HUDEP-2 (cell line): ENCODE results near the gene ZNF385A.

ENCODE experiments used
- DNase-seq, 76 experiments: peaks; one replicate each; lab custom pipeline; 2025; ENCODE audit not compliant: unreplicated experiment in 76 of 76; lab: John Stamatoyannopoulos, UW

ZNF385A gene

GRCh38 chr12:54377007-54377406, 7.5 kb downstream of the ZNF385A start:
- peak in 2 of 76 experiments; percentile 16 to 28 for DNase-seq

GRCh38 chr12:54376596-54376995, 7.9 kb downstream of the ZNF385A start:
- DNase-seq, result peak in 19 of 76 experiments; percentile 6 to 43 (median 21)

DNA sequence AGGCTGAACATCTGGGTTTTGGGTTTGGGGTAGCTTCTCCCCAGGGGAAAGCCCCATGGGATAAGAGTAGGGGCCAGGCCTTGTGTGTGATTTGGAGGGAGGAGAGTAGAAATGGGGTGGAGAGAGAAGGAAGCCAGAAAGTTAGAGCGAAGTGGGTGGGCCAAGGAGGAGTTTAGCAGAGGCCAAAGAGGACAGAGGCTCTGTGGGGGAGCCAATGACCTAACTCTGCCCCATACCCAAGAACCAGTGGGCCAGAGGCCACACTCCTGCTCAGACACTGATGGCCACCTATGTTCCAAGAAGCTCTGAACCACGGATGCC, 9.3 kb downstream of the ZNF385A start:
- DNase-seq, result no peak

DNA sequence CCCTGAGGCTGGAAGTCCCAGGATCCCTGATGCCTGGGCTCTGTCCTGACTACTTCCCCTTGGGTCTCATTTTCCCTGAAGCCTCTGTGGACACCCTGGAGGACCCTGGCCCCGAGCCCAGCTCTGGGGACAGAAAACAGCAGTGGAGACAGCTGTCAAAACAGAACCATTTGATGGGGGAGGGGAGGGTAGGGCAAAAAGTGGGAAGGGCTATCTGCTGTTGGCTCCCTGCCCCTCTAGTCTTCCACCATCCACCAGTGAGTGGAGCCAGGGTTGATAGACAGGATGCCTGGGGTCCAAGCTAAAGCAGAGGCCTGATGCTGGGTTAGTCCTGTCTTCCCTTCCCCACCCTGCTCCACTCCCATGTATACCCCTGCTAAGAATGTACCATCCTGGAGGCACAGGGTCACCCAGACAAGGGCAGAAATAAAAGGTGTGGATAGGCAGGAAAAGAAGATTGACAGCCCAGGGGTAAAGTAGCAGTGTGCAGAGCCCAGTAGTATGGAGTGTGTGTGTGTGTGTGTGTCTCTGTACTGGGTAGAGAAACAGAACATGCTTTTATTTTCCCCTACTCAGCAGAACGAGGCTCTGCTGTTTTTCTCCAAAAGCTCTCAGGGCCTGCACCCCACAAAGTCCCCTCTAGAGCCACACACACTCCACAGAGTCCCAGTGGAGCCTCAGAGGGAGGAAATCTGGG, 9.8 kb downstream of the ZNF385A start:
- peak in 1 of 76 experiments; percentile 7 for DNase-seq

DNA sequence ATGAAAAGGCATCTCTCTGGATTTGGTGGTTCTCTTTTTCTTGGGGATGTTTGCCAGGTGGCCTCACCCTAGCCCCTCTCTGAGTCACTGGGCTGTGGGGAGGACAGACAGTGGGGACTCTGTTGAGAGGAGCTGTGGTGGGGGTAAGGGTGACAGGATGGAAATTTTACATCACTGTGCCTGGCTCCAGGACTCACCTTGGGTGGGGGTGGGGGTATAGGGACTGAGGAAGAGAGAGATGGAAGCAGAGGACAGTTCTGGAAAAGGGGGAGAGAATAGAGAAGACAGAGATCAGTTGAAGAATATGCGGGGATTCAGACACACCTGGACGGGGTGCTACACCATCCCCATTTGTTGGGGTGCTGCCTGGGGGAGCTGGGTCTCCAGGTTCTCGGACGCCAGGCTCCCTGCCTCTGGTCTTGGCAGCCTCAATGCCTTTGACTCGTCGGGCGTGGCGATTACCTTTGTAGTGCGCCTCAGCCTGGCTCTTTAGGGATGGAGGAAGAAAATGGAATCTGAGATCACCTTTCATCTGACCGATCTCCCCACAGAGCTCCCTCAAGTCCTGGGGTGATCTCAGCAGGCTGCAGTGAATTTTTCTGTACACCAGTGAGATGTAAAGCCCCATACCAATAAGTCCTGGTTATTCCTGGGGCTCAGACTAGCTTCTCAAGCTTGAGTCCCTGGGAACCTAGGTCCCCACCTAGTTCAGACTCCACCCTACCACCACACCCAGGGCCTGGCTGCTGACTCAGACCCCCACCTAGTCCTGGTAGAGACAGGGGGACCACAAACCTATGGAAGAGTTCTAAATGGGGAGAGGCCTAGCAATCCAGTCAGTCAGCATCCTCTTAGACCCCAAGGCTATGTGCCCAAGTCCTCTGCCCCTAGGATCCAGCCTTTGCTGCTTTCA, 10.6 kb downstream of the ZNF385A start:
- DNase-seq, result no peak

DNA sequence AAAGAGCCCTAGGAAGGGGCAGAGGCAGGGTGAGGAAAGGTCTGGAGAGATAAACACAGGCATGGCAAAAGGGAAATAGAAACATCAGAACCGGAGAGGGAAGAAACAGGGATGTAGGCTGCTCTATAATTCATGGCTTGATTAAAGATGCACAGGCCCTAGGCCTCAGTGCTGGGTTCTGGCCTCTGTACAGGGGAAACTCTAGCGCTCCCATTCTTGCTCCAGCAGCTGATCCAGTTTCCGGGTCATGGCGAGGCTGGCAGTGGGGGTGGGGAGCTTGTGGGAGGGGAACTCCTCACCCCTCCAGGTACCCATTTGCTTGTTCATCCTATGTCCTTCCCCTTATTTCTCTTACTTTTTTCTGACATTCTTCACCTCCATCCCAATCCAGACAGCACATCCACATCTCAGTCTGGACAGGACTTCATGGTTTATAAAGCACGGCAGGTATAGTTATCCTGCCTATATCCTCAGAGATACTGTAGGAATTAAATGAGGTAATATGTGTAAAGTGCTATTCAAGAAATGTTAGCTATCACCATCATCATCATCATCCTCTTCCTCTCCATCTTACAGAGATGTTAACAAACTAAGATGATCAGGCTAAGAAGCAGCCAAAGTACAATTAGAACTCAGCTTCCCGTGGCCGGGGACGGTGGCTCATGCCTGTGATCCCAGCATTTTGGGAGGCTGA, 12.3 kb downstream of the ZNF385A start:
- DNase-seq, result no peak

- no peak for DNase-seq
Observed at GRCh38 chr12:54371328-54372112, 13.0 kb downstream of the ZNF385A start.

GRCh38 chr12:54370171-54370730, 14.3 kb downstream of the ZNF385A start:
- DNase-seq, result peak in 62 of 76 experiments; percentile 7 to 79 (median 48)

DNA sequence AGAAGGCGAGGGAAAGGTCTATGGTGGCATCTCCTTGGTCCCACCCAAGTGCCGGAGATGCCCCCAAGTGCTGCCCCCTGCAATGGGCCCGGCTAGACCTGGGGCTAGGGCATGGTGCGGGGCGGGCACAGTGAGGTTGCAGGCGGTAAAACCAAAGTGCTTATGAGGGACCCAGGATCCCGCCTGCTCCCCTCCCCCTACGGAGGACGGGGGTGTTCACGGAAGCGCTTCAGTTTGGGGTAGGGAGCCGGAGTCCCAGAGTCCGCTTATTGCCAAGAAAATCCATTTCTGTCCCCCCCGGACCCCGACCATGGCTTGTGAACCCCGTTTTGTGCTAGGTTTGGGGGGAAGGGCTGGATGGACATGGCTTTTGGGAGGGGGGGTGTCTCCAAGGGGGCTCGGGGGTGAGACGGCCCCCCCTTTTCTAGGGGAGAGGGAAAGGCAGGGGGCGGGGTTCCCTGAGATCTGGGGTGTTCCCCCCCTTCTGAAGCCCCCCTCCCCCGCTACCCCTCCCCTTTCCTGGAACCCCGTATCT, 14.9 kb downstream of the ZNF385A start:
- DNase-seq, result no peak

- DNase-seq, result peak in 72 of 76 experiments; percentile 21 to 90 (median 77)
Observed at GRCh38 chr12:54368709-54369596, 15.6 kb downstream of the ZNF385A start.

GRCh38 chr12:54368025-54368708, 16.4 kb downstream of the ZNF385A start:
- no peak for DNase-seq

DNA sequence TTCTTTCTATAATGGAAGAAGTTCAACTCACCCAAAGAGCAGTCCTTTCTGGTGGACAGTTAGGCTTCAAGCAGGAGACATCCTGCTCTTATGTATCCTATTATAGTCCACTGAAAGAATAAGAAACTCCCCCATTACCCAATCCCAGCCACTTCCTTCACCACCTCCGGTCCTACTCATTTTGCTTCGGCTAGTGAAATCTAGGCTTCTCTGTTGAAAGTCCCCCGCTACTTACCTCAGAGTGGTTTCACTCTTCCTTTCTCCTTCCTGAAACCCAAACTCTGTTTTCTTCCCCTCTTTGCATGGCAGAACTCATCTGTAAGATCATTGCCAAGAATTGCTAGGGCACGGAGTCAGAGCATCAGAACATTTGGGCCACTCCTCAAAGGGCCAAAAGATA, 20.1 kb downstream of the ZNF385A start, which contains the start of gene GPR84:
GPR84 (minus strand) TSS at position 74 of the 400 bp plus-strand sequence. CDS start 635 bp downstream, outside the sequence.
- DNase-seq, result no peak

GRCh38 chr12:54363618-54364017, 20.9 kb downstream of the ZNF385A start:
- DNase-seq, result no peak

- DNase-seq, result no peak
Observed at GRCh38 chr12:54363047-54363446, 21.5 kb downstream of the ZNF385A start.

GRCh38 chr12:54360717-54361456, 23.6 kb downstream of the ZNF385A start:
- DNase-seq, result peak in 61 of 76 experiments; percentile 4 to 75 (median 49)

DNA sequence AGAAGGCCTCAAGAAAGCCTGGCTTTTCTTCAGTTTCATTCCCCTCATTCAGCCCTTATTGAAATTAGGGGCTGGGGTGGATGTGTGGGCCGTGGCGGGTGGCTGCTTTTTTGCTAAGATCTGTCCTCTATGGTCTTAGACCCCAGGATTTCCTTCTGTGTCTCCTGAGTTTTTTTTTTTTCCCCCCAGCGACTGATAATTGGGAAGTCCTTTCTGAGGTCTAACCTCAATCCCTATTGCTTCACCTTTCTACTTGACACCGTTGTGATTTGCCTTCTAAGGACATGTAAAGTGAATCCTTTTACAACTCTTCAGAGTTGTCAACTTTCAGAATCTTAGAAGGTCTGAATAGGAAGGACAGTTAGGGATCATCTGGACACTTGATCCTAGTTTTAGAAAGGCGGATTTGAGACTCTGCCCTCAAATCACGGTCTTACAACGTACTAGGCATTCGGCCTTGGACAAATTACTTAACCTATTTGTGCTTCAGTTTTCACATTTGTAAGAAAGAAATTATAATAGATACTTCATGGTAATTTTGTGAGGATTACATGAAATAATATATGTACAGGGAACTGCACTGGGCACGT, 24.7 kb downstream of the ZNF385A start:
- no peak for DNase-seq
